Activated CD4-positive, alpha-beta memory T cell treated with anti-CD3 and anti-CD28 coated beads, Interleukin-2, amount 10 ng/mL, durations not matched to agents 7 days and 5 days (primary cell): ENCODE measurements around the gene HBEGF. TPM values are rescaled to one million over a fixed set of nuclear protein-coding genes. Genes with fewer than 3 reads are reported as not detected.

Source experiments
- CTCF ChIA-PET: fragments of 350-600 bp; sonication (Branson Sonifier 250); formaldehyde crosslinking; loops from one replicate; lab custom pipeline; 2021; ENCODE audit warnings: antibody characterized with exemption, inconsistent platforms; lab: Charles Lee
- POLR2A ChIA-PET: fragments of 350-600 bp; sonication (Branson Sonifier 250); formaldehyde crosslinking; loops from one replicate; lab custom pipeline; 2021; ENCODE audit warnings: antibody characterized with exemption; lab: Charles Lee
- DNase-seq: peaks from one replicate; pipeline ENCODE4 v3.0.0-alpha.2; 2020
- H3K27ac Mint-ChIP-seq: one replicate; pipeline ENCODE4 v1.8.0; 2021; ENCODE audit warnings: mild to moderate bottlenecking, mixed read lengths
- H3K27me3 Mint-ChIP-seq: one replicate; pipeline ENCODE4 v1.8.0; 2021; ENCODE audit warnings: mixed read lengths
- H3K36me3 Mint-ChIP-seq: one replicate; pipeline ENCODE4 v1.8.0; 2021; ENCODE audit warnings: low read depth, mixed read lengths
- H3K4me1 Mint-ChIP-seq: one replicate; pipeline ENCODE4 v1.8.0; 2021; ENCODE audit warnings: mixed read lengths
- H3K4me3 Mint-ChIP-seq: one replicate; pipeline ENCODE4 v1.8.0; 2021; ENCODE audit warnings: mild to moderate bottlenecking, mixed read lengths
- H3K9me3 Mint-ChIP-seq: one replicate; pipeline ENCODE4 v1.8.0; 2021; ENCODE audit warnings: mixed read lengths
- total RNA-seq, 2 experiments: library from RNA; stranded (reverse); gene quantifications; one replicate each; pipeline ENCODE4 v1.2.3, GENCODE V29; 2021

Gene HBEGF, protein sequence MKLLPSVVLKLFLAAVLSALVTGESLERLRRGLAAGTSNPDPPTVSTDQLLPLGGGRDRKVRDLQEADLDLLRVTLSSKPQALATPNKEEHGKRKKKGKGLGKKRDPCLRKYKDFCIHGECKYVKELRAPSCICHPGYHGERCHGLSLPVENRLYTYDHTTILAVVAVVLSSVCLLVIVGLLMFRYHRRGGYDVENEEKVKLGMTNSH
- 10 to 100 TPM; 67.9 to 69.1 TPM for total RNA-seq

DNA sequence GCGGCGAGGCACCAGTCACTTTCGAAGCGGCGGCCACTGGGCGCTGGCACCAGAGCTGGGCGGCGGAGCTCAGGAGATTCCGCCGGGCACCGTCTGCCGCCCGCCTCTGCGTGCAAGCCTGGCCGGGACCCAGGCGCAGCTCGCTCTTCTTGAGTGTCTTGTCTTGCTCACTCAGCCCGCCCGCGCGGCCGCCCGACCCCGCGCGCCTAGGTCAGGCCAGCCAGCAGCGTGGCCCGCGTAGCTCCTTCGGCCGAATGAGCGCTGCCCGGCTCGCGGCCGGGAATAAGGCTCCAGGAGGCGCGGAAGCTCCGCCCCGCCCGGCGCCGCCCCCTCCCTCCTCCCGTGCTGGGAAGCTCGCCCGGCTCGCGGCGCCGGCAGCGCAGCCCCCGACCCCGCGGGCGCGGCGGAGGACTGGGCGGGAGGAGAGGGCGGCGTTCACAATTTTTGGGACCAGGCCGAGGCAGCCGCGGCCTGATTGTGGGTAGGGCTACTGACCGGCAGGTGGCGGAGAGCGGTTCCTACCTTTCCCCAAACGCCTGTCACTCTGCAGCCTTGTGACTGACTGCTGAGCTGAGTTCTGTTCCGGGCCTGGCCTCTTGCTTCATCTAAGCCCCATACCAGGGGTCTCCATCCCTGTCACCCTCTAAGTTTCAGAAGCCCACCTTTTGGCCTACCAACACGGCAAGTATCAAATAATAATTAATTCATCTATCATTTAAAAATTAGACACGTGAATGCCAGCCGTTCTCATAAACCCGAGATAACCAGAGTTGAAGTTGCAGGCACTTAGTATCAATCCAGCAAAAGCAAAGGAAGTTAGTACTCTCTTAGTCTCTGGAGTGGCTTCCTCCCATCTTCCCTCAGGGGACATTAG is at the start of gene HBEGF:
TSS of gene HBEGF (minus strand) at position 256 of the 874 bp plus-strand sequence. CDS start 275 bp downstream, outside the sequence.
- no peaks in the 10 kb centered on the region for H3K9me3 Mint-ChIP-seq
- peak within 1 kb of the TSS; percentile 94 for H3K27ac Mint-ChIP-seq
- peaks cover 43% of the 10 kb centered on the region for H3K36me3 Mint-ChIP-seq
- peaks cover 3% of the 10 kb centered on the region for H3K27me3 Mint-ChIP-seq
- POLR2A ChIA-PET, result interaction anchor here (0.7 to 4.5 kb wide), 17 partner anchors 10 to 219 kb away, joined by 3 to 40 read pairs (median 4); partner anchors contain the start of genes ANKHD1, CYSTM1 and PFDN1
- peaks cover 64% of the 10 kb centered on the region for H3K4me1 Mint-ChIP-seq
- DNase-seq, result peak; percentile 63
- peak within 1 kb of the TSS; percentile 96 for H3K4me3 Mint-ChIP-seq
- CTCF ChIA-PET, result interaction anchor here (0.5 to 21.6 kb wide), 22 partner anchors 9 to 378 kb away, joined by 3 to 951 read pairs (median 4); partner anchors contain the start of genes ANKHD1 and PFDN1

DNA sequence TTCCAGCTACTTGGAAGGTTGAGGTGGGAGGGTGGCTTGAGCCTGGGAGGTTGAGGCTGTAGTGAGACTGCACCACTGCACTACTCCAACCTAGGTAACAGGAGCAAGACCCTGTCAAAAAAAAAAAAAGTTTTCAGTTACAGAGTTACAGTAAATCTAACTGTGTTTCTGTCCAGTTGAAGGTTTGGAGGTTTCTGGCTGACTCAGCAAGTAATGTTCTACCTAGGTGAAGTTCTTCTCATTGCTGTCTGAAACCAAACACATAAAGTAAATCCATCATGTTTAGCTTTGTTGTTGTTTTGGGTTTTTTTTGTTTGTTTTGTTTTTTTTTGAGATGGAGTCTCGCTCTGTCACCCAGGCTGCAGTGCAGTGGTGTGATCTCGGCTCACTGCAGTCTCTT is 47.3 kb upstream of the HBEGF start:
- no peaks in the 10 kb centered on the region for H3K27me3 Mint-ChIP-seq
- no peak overlapping the region for H3K27ac Mint-ChIP-seq
- DNase-seq, result no peak
- H3K36me3 Mint-ChIP-seq, result peaks cover 5% of the 10 kb centered on the region
- no peaks in the 10 kb centered on the region for H3K9me3 Mint-ChIP-seq
- no peak overlapping the region for H3K4me3 Mint-ChIP-seq
- POLR2A ChIA-PET, result interaction anchor here (1.2 to 2.1 kb wide), 3 partner anchors 8 to 303 kb away, joined by 3 to 5 read pairs (median 5); partner anchors contain the start of gene ANKHD1
- peaks cover 2% of the 10 kb centered on the region for H3K4me1 Mint-ChIP-seq
- CTCF ChIA-PET, result no interaction called here

DNA sequence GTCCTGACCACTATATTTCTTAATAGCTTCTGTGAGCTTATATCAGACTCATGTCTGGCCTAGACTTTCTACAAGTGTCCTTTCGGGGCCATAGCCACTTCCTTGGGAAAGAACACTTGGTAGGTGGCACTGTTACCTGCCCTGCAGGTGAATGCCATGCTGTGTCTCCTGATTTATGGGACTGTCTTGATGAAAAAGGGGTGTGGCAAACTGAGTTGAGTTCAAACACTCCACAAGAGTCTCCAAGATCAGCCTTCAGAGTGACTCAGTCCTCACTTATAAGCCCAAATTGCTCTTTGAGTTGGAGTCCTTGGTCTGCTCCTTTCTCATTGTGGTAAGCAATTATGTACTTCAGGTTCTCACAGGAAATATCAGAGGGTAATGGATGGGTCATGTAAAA is 45.3 kb upstream of the HBEGF start:
- Mint-ChIP-seq H3K27me3 (no peaks in the 10 kb centered on the region), H3K9me3 (no peaks in the 10 kb centered on the region), H3K4me1 (peaks cover 2% of the 10 kb centered on the region), H3K27ac (no peak overlapping the region), H3K36me3 (peaks cover 5% of the 10 kb centered on the region), H3K4me3 (no peak overlapping the region)
- no peak for DNase-seq
- CTCF ChIA-PET, result interaction anchor here (2.0 kb wide), 1 partner anchor 20 kb away, joined by 4 read pairs; no protein-coding TSS in a partner anchor
- POLR2A ChIA-PET, result interaction anchor here (0.7 kb wide), 1 partner anchor 10 kb away, joined by 3 read pairs; no protein-coding TSS in a partner anchor

DNA sequence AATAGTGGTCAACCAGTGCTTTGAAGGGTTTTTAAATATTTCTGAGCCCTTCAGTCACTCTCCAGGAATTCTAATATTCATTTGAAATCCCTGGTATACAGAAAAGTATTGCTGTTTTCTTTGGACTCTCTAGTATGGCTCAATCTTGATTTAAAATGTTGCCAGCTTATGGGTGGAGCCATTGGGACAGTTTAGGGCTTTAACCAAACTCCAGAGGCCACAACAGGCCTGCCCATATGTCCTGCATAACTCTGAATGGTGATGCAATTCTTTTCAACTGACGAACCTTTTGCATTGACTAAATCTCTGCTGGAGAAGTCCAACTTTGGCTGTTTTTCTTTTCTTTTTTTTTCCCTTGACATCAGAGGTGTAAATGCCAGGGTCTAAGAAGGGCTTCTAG is 44.9 kb upstream of the HBEGF start:
- CTCF ChIA-PET, result interaction anchor here (2.0 kb wide), 1 partner anchor 19 kb away, joined by 4 read pairs; no protein-coding TSS in a partner anchor
- Mint-ChIP-seq H3K27me3 (no peaks in the 10 kb centered on the region), H3K4me1 (peaks cover 2% of the 10 kb centered on the region), H3K27ac (no peak overlapping the region), H3K36me3 (peaks cover 5% of the 10 kb centered on the region), H3K9me3 (no peaks in the 10 kb centered on the region), H3K4me3 (no peak overlapping the region)
- DNase-seq, result no peak
- POLR2A ChIA-PET, result interaction anchor here (0.7 kb wide), 1 partner anchor 10 kb away, joined by 3 read pairs; no protein-coding TSS in a partner anchor

DNA sequence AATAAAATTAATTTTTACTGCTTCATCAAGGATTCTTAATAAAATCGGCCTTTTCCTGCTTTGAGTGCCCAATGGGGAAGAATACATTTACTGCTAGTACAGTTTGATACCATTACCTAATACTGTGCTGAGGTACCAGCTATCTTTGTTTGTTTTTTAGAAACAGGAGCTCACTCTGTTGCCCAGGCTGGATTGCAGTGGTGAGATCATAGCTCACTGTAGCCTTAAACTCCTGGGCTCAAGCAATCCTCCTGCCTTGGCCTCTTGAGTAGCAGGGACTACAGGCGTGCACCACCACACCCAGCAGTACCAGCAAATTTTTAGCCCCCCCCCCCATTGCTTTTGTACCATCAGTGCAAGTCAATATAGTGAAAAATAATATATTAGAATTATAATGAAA is 41.6 kb upstream of the HBEGF start:
- POLR2A ChIA-PET, result interaction anchor here (0.9 kb wide), 1 partner anchor 13 kb away, joined by 3 read pairs; the partner anchor contains the start of gene ANKHD1
- H3K4me3 Mint-ChIP-seq, result no peak overlapping the region
- H3K27me3 Mint-ChIP-seq, result no peaks in the 10 kb centered on the region
- CTCF ChIA-PET, result interaction anchor here (0.6 to 4.2 kb wide), 3 partner anchors 15 to 234 kb away, joined by 3 to 25 read pairs (median 4); no protein-coding TSS in a partner anchor
- peaks cover 8% of the 10 kb centered on the region for H3K36me3 Mint-ChIP-seq
- H3K9me3 Mint-ChIP-seq, result no peaks in the 10 kb centered on the region
- H3K4me1 Mint-ChIP-seq, result peaks cover 6% of the 10 kb centered on the region
- H3K27ac Mint-ChIP-seq, result no peak overlapping the region
- DNase-seq, result no peak

DNA sequence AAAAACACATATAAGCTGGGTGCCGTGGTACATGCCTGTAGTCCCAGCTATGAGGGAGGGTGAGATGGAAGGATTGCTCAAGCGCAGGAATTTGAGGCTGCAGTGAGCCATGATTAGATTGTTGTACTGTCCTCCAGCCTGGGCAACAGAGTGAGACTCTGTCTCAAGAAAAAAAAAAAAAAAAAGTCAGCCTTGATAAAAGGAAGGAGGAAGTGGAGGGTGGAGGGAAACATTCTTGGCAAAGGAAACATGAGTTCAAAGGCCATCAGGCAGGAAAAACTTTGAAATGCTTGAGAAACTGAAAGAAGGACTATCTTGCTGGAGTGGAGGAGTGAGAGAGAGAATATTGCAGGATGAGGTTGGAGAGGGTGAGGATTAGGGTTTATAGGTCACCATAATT is 36.9 kb upstream of the HBEGF start:
- CTCF ChIA-PET, result interaction anchor here (0.7 to 1.7 kb wide), 2 partner anchors 11 to 820 kb away, joined by 4 to 5 read pairs; no protein-coding TSS in a partner anchor
- Mint-ChIP-seq H3K9me3 (no peaks in the 10 kb centered on the region), H3K36me3 (peaks cover 3% of the 10 kb centered on the region), H3K4me3 (no peak overlapping the region), H3K27ac (no peak overlapping the region), H3K27me3 (no peaks in the 10 kb centered on the region), H3K4me1 (peaks cover 4% of the 10 kb centered on the region)
- POLR2A ChIA-PET, result no interaction called here
- DNase-seq, result no peak

DNA sequence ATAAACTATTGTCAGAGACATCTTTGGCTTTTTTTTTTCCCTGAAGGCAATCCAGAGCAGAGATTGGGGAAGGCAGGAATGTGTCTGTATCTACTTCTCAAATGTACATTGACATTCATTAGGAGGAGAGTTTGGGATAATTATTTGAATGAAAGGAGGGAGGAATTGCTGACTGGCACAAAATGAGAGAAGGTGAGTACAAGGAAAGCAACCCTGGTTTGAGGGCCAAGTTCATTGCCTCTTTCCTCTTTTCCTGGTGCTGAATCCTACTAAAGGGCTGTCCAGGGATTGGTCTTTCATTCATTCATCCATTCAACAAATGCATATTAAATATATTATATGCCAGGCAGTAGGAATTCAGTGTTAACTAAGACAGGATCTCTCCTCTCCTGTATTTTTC is 36.5 kb upstream of the HBEGF start:
- Mint-ChIP-seq H3K36me3 (peaks cover 3% of the 10 kb centered on the region), H3K27me3 (no peaks in the 10 kb centered on the region), H3K4me1 (peaks cover 4% of the 10 kb centered on the region), H3K9me3 (no peaks in the 10 kb centered on the region), H3K27ac (no peak overlapping the region), H3K4me3 (no peak overlapping the region)
- no peak for DNase-seq
- ChIA-PET CTCF (interaction anchor here (0.7 to 2.5 kb wide), 3 partner anchors 10 to 820 kb away, joined by 4 to 12 read pairs (median 5); no protein-coding TSS in a partner anchor), POLR2A (no interaction called here)

DNA sequence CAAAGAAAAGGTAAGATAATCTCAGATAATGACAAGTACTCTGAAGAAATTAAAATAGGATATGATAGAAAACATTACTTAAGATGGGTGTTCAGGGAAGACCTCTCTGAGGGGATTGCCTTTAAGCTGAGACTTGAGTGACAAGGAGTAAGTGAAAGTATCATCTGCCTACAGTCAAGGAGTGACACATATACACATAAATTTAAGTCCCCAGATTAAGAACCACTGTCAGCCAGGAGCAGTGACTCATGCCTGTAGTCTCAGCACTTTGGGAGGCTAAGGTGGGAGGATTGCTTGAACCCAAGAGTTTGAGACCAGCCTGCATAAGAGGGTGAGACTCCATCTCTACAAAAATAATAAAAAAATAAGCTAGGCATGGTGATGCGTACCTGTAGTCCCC is 35.6 kb upstream of the HBEGF start:
- DNase-seq, result no peak
- H3K27ac Mint-ChIP-seq, result no peak overlapping the region
- peaks cover 4% of the 10 kb centered on the region for H3K4me1 Mint-ChIP-seq
- ChIA-PET CTCF (interaction anchor here (1.4 to 2.5 kb wide), 2 partner anchors 9 to 16 kb away, joined by 7 to 12 read pairs; no protein-coding TSS in a partner anchor), POLR2A (no interaction called here)
- H3K9me3 Mint-ChIP-seq, result no peaks in the 10 kb centered on the region
- no peak overlapping the region for H3K4me3 Mint-ChIP-seq
- H3K27me3 Mint-ChIP-seq, result no peaks in the 10 kb centered on the region
- H3K36me3 Mint-ChIP-seq, result peaks cover 3% of the 10 kb centered on the region

DNA sequence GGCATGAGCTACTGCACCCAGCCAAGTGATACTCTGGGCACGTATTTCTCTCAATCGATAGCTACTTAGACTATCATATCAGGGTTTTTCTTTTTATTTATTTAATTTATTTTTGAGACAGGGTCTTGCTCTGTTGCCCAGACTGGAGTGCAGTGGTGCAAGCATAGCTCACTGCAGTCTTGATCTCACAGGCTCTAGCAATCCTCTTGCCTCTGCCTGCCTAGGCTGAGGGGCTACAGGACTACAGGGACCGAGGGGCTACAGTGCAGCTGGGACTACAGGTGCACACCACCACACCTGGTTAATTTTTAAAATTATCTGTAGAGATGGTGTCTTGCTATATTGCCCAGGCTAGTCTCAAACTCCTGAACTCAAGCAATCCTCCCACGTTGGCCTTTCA is 34.9 kb upstream of the HBEGF start:
- H3K9me3 Mint-ChIP-seq, result no peaks in the 10 kb centered on the region
- H3K27me3 Mint-ChIP-seq, result no peaks in the 10 kb centered on the region
- no peak overlapping the region for H3K4me3 Mint-ChIP-seq
- no peak for DNase-seq
- H3K36me3 Mint-ChIP-seq, result peaks cover 3% of the 10 kb centered on the region
- H3K4me1 Mint-ChIP-seq, result peaks cover 4% of the 10 kb centered on the region
- no peak overlapping the region for H3K27ac Mint-ChIP-seq
- ChIA-PET CTCF (interaction anchor here (0.7 to 2.5 kb wide), 3 partner anchors 8 to 29 kb away, joined by 5 to 12 read pairs (median 7); no protein-coding TSS in a partner anchor), POLR2A (interaction anchor here (0.6 to 1.0 kb wide), 2 partner anchors 10 to 21 kb away, joined by 3 read pairs; no protein-coding TSS in a partner anchor)

DNA sequence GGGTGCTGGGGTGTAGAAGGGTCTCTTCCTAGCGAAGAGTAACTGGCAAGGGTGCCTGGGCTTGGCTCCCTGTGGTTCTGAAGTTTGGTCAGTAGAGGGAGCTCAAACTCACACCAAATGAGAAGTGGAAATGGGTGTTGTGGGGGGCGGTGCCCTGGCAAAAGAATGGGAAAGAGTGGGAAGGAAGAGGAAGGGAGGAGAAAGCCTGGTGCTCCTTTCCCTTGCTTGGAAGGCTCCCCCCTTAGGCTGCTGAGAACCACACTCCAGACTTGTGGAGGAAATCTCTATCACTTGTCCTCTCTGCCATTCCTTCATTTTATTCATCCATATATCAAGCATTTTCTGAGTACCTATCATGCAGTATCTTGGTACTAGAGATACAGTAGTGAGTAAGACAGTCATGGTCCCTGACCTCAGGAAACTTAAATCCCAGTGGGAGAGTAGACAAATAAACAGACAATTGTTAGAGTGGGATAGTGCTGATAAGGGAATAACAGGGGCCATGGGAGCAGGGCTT is 26.6 kb upstream of the HBEGF start:
- POLR2A ChIA-PET, result interaction anchor here (0.7 kb wide), 1 partner anchor 339 kb away, joined by 3 read pairs; no protein-coding TSS in a partner anchor
- CTCF ChIA-PET, result interaction anchor here (0.9 to 3.9 kb wide), 32 partner anchors 9 to 362 kb away, joined by 3 to 34 read pairs (median 4); partner anchors contain the start of genes ANKHD1, HARS1, HARS2 and HBEGF

DNA sequence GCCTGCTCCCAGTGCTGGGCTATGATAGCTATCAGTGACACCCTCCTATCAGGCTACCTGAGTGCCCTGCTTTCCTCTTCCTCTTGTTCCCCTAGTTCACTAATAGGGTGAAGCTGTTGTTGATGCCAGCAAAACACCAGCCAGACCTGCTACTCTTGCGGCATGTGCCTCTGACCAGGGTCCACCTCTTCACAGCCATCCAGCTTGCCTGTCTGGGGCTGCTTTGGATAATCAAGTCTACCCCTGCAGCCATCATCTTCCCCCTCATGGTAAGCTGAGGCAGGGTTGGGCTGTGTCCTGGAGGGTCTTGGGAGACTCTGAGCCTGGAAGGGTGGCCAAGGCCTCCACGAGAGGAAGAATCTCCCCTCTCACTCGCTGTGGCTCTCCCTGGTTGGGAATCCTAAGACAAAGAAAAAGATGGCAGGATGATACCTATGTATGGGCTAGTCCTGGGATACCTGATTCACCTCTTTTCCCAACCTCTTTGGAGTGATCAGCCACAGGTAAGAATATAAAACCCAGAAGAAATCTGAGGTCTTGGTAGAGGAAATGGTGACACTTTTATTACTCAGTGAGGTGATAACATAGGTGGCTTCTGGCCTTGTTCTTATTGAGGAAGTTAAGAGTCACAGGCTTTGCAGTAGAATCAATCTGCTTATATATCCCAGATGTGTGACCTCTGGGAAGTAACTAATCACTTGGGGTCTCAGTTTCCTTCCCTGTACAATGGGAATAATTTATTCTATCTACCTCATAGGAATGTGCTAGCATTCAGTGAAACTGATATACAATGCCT is 25.2 kb upstream of the HBEGF start:
- no peak overlapping the region for H3K4me3 Mint-ChIP-seq
- ChIA-PET CTCF (interaction anchor here (0.7 to 3.9 kb wide), 17 partner anchors 7 to 364 kb away, joined by 3 to 34 read pairs (median 9); partner anchors contain the start of genes ANKHD1, HARS1, HARS2 and IK), POLR2A (no interaction called here)
- H3K9me3 Mint-ChIP-seq, result no peaks in the 10 kb centered on the region
- H3K36me3 Mint-ChIP-seq, result no peaks in the 10 kb centered on the region
- no peak overlapping the region for H3K27ac Mint-ChIP-seq
- H3K4me1 Mint-ChIP-seq, result peaks cover 3% of the 10 kb centered on the region
- H3K27me3 Mint-ChIP-seq, result no peaks in the 10 kb centered on the region
- DNase-seq, result no peak

More for the DNA sequence above, 26.6 kb upstream of the HBEGF start:
- Mint-ChIP-seq H3K4me3 (no peak overlapping the region), H3K9me3 (no peaks in the 10 kb centered on the region), H3K4me1 (peaks cover 3% of the 10 kb centered on the region), H3K27ac (no peak overlapping the region), H3K36me3 (no peaks in the 10 kb centered on the region), H3K27me3 (no peaks in the 10 kb centered on the region)
- peak; percentile 43 for DNase-seq
